NT2/D1 (cell line): ENCODE results near the gene VTI1B.

ENCODE experiments used
- SUZ12 ChIP-seq: IDR thresholded peaks from 2 replicates; pipeline ENCODE4 v1.6.1; 2011; ENCODE audit not compliant: insufficient read length, insufficient read depth; ENCODE audit errors: extremely low read depth
- YY1 ChIP-seq: IDR thresholded peaks from 2 replicates; pipeline ENCODE4 v1.6.1; 2011; ENCODE audit not compliant: insufficient read length, insufficient read depth

GRCh38 chr14:67695394-67695949 lies 21.0 kb upstream of the VTI1B start, which contains the start of gene RDH11:
- peak; percentile 53 for TF ChIP-seq YY1
- no peak for TF ChIP-seq SUZ12
